ENCODE data around the gene ANKS1B. TPM values are rescaled to one million over a fixed set of nuclear protein-coding genes. Genes with fewer than 3 reads are reported as not detected.

Gene ANKS1B
- total RNA-seq, 1 experiment from 2014 or later = 18.8 TPM

DNA sequence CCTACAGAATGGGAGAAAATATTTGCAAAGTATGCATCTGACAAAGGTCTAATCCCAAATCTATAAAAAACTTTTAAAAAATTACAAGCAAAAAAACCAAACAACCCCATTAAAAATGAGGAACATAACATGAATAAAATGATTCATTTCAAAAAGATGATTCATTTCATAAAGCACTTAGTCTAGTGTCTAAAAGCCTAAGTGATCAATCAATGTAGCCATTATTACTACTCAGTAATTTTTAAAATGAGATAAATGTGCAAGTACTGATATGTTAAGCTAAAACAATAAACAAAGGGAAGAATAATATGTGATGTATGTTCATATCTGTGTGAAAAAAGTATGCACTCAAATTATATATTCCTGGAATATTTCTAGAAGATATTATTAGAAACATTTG lies 456.3 kb downstream of the ANKS1B start:
- TF ChIP-seq, protein P1, sequence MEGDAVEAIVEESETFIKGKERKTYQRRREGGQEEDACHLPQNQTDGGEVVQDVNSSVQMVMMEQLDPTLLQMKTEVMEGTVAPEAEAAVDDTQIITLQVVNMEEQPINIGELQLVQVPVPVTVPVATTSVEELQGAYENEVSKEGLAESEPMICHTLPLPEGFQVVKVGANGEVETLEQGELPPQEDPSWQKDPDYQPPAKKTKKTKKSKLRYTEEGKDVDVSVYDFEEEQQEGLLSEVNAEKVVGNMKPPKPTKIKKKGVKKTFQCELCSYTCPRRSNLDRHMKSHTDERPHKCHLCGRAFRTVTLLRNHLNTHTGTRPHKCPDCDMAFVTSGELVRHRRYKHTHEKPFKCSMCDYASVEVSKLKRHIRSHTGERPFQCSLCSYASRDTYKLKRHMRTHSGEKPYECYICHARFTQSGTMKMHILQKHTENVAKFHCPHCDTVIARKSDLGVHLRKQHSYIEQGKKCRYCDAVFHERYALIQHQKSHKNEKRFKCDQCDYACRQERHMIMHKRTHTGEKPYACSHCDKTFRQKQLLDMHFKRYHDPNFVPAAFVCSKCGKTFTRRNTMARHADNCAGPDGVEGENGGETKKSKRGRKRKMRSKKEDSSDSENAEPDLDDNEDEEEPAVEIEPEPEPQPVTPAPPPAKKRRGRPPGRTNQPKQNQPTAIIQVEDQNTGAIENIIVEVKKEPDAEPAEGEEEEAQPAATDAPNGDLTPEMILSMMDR (IDR thresholded peaks at IDR 0.05; ENCODE audit: unreplicated experiment) = no peak
- ChIA-PET CTCF (no interaction called here), POLR2A (no interaction called here)
- H3K36me3 Mint-ChIP-seq (ENCODE audit: insufficient read depth, unreplicated experiment) = no peaks in the 10 kb centered on the region
- H3K4me3 Mint-ChIP-seq (ENCODE audit: unreplicated experiment) = no peak overlapping the region
- no peak overlapping the region for H3K27ac Mint-ChIP-seq (ENCODE audit: low read depth, unreplicated experiment)
- intact Hi-C loops (cut with micrococcal nuclease) = no loop called here
- H3K27me3 Mint-ChIP-seq (ENCODE audit: insufficient read depth, unreplicated experiment) = no peaks in the 10 kb centered on the region
- no TSS peak for BruUV-seq (replicated peaks)
- peaks cover 6% of the 10 kb centered on the region for H3K4me1 Mint-ChIP-seq (ENCODE audit: insufficient read depth, unreplicated experiment)
- no peak for DNase-seq (ENCODE audit: unreplicated experiment)
- H3K9me3 Mint-ChIP-seq (ENCODE audit: unreplicated experiment) = no peaks in the 10 kb centered on the region

DNA sequence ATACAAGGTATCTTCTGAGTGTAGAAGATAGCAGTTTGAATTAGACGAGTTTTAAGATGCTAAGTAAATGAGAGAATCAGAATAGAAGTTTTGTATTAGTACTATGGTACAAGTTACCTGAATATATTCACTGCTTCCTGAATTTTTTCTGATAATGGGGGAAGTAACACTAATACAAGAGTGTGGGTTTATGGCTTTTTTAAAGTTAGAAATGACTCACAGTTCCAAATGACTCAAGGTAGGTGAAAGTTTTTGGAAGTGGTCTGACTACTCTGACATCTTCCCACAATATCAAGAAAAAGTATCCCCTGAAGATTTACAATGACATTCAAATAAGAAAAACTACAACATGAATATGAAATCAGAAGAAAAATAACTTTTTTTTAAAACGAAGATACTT lies 460.9 kb downstream of the ANKS1B start:
- CTCF ChIA-PET = no interaction called here
- no peak overlapping the region for H3K27ac Mint-ChIP-seq (ENCODE audit: low read depth, unreplicated experiment)

DNA sequence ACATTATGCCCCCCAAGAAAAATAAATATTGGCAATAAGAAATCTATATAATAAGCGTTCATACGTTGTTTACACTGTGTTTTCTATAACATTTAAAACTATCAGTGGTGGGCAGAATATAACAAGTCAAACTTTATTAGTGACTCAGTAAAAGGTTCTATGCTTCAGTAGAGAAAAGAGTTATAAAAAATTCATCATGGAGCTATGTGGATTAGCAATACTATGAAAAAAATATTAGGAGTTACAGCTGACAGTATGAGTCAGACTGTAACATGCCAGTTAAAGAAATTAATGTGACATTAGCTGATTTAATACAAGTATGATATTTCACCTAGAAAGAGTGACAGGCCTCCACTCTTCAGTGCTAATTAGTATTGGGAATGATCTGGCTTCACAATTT lies 462.3 kb downstream of the ANKS1B start:
- peaks cover 4% of the 10 kb centered on the region for H3K36me3 Mint-ChIP-seq (ENCODE audit: insufficient read depth, unreplicated experiment)
- CTCF ChIA-PET = interaction anchor here (0.6 to 1.2 kb wide), 3 partner anchors 14 to 135 kb away, joined by 3 to 4 read pairs (median 3); no protein-coding TSS in a partner anchor
- H3K4me3 Mint-ChIP-seq (ENCODE audit: unreplicated experiment) = no peak overlapping the region
- H3K9me3 Mint-ChIP-seq (ENCODE audit: unreplicated experiment) = no peaks in the 10 kb centered on the region
- H3K27ac Mint-ChIP-seq (ENCODE audit: low read depth, unreplicated experiment) = no peak overlapping the region
- POLR2A ChIA-PET = no interaction called here
- TF ChIP-seq, protein P1 (IDR thresholded peaks at IDR 0.05; ENCODE audit: unreplicated experiment) = no peak
- no TSS peak for BruUV-seq (replicated peaks)
- intact Hi-C loops (cut with micrococcal nuclease) = no loop called here
- DNase-seq (ENCODE audit: unreplicated experiment) = no peak
- H3K27me3 Mint-ChIP-seq (ENCODE audit: insufficient read depth, unreplicated experiment) = no peaks in the 10 kb centered on the region
- H3K4me1 Mint-ChIP-seq (ENCODE audit: insufficient read depth, unreplicated experiment) = no peaks in the 10 kb centered on the region

More for the DNA sequence above, 460.9 kb downstream of the ANKS1B start:
- no TSS peak for BruUV-seq (replicated peaks)
- H3K4me3 Mint-ChIP-seq (ENCODE audit: unreplicated experiment) = no peak overlapping the region
- TF ChIP-seq, protein P1 (IDR thresholded peaks at IDR 0.05; ENCODE audit: unreplicated experiment) = no peak
- POLR2A ChIA-PET = no interaction called here
- peaks cover 4% of the 10 kb centered on the region for H3K36me3 Mint-ChIP-seq (ENCODE audit: insufficient read depth, unreplicated experiment)
- intact Hi-C loops (cut with micrococcal nuclease) = no loop called here
- DNase-seq (ENCODE audit: unreplicated experiment) = no peak
- H3K9me3 Mint-ChIP-seq (ENCODE audit: unreplicated experiment) = no peaks in the 10 kb centered on the region
- H3K27me3 Mint-ChIP-seq (ENCODE audit: insufficient read depth, unreplicated experiment) = no peaks in the 10 kb centered on the region
- H3K4me1 Mint-ChIP-seq (ENCODE audit: insufficient read depth, unreplicated experiment) = no peaks in the 10 kb centered on the region

DNA sequence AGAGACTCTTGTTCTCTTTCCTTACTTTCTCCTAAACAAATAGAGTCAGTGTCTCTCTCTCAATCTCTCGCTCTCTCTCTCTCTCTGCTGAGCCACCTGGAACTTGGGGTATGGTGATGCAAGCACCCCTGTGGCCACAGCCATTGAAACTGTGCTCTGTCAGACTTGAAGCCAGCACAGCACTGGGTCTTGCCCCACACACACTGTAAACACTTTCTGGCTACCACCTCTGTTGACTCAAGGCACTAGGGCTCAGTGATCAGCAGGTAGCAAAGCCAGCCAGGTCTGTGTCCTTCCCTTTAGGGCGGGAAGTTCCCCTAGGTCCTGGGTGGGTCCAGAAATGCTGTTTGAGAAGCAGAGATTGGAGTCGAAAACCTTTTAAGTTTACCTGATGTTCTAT lies 463.1 kb downstream of the ANKS1B start:
- DNase-seq (ENCODE audit: unreplicated experiment) = no peak
- BruUV-seq (replicated peaks) = no TSS peak
- POLR2A ChIA-PET = no interaction called here
- Mint-ChIP-seq H3K4me3 (ENCODE audit: unreplicated experiment) (no peak overlapping the region), H3K36me3 (ENCODE audit: insufficient read depth, unreplicated experiment) (peaks cover 4% of the 10 kb centered on the region), H3K27ac (ENCODE audit: low read depth, unreplicated experiment) (no peak overlapping the region), H3K9me3 (ENCODE audit: unreplicated experiment) (no peaks in the 10 kb centered on the region), H3K4me1 (ENCODE audit: insufficient read depth, unreplicated experiment) (no peaks in the 10 kb centered on the region), H3K27me3 (ENCODE audit: insufficient read depth, unreplicated experiment) (no peaks in the 10 kb centered on the region)
- TF ChIP-seq, protein P1 (IDR thresholded peaks at IDR 0.05; ENCODE audit: unreplicated experiment) = no peak
- intact Hi-C loops (cut with micrococcal nuclease) = no loop called here
- CTCF ChIA-PET = interaction anchor here (0.8 to 1.2 kb wide), 2 partner anchors 15 to 135 kb away, joined by 3 to 4 read pairs; no protein-coding TSS in a partner anchor

Data from MCF 10A (cell line).